ENCODE data around the gene TAF15.

TAF15 gene

DNA sequence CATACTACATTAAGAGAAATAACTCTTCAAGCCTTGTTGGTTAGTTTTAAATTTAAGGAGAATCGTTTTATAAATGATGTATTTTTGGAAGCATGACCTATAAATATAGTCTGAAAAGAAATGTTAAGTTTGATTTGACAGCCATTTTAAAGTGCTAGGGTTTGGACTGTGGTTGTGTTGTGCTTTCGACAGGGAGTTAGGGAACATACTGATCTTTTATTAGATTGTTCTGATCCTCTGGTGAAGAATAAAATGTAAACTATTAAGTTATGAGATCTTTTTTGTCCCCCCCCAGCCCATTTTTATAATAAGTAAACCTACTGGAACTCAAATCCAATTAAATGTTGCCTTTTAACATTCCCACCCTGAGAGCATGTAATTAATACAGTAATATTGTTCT lies 12.0 kb downstream of the TAF15 start:
- no peak for DNase-seq

DNA sequence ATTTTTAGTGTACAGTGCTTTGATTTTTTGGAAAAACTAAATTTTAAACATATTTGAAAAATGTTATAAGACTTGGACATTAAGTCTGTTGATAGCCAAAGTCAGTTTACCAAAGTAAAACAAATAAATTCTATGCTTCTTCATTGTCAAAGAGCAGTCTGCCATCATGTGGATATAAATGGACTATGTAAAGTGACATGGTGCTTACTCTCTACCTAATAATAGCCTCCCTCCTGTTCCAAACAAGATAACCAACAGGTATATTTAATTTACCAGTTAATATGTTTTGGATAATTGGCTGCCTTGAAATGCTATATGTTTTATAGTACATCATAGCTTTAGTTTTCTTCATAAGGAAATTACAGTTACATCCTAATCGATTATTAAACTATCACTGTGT lies 15.9 kb downstream of the TAF15 start:
- DNase-seq = no peak

GRCh38 chr17:35841101-35841500 lies 31.8 kb downstream of the TAF15 start:
- no peak for DNase-seq

DNA sequence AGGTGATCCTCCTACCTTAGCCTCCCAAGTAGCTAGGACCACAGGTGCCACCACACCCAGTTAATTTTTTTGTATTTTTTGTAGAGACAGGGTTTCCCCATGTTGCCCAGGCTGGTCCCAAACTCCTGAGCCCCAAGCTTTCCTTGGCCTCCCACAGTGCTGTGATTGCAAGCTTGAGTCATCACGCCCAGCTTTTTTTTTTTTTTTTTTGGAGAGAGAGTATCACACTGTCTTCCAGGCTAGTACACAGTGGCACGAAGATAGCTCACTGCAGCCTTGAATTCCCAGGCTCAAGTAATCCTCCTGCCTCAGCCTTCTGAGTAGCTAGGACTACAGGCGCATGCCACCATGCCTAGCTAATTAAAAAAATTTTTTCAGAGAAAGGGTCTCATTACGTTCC lies 32.2 kb downstream of the TAF15 start:
- no peak for DNase-seq

GRCh38 chr17:35842239-35842638 lies 33.0 kb downstream of the TAF15 start:
- no peak for DNase-seq

GRCh38 chr17:35843698-35844097 lies 34.4 kb downstream of the TAF15 start:
- DNase-seq = no peak

DNA sequence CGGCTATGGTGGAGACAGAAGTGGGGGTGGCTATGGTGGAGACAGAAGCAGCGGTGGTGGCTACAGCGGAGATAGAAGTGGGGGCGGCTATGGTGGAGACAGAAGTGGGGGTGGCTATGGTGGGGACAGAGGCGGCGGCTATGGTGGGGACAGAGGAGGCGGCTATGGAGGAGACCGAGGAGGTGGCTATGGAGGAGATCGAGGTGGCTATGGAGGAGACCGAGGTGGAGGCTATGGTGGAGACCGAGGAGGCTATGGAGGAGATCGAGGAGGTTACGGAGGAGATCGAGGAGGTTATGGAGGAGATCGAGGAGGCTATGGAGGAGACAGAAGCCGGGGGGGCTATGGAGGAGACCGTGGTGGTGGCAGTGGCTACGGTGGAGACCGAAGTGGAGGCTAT lies 35.3 kb downstream of the TAF15 start:
- no peak for DNase-seq

DNA sequence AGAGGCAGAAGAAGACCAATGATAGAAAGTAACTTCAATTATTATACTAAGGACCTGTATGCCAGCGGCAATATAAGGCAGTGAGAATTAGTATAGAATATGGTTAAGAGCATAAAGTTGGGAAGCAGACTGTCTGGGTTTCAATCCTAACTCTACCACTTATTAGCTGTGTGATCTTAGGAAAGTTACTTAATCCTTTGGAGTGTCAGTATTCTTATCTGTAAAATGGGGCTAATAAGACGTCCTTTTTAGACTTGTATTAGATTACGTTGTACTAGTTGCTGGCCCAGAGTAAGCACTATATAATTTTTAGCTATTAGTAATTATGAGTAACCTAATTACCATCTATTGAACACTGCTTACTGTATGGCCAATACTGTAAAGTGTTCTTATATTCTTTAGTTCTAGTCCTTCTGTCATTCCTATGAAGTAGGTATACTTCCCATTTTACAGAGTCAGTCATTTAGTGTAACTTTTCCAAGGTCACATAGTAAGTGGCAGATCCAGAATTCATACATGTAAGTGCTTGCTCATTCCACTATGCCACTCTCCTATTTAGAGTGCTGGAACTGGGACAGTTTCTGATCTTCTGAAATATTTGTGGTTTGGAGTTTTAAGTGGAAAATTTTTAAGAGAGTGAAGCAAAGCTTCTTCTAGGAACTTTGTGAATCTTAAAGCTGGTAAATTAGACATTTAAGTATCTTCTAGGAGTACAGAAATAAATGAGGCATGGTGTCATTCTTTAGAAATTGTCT lies 36.9 kb downstream of the TAF15 start:
- no peak for DNase-seq

DNA sequence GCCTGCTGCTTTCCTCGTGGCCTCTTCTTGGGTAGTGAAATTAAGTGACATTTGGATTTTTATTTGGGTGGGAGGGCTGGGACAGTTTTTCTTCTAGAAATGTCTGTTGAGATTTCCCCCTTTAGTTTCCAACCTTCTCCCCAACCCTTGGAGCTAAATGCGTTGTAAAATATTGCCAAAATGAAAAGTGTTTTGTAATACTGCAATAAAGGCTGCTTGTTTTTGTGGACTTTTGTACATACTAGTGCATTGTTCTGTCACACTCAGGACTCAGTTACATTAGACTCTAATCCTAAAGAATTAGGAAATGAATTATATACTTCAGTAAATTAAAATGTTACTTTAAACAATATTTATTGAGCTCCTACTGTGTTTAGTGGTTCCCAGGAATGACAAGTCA lies 37.7 kb downstream of the TAF15 start:
- no peak for DNase-seq

GRCh38 chr17:35847633-35848373 lies 38.5 kb downstream of the TAF15 start:
- DNase-seq = no peak

DNA sequence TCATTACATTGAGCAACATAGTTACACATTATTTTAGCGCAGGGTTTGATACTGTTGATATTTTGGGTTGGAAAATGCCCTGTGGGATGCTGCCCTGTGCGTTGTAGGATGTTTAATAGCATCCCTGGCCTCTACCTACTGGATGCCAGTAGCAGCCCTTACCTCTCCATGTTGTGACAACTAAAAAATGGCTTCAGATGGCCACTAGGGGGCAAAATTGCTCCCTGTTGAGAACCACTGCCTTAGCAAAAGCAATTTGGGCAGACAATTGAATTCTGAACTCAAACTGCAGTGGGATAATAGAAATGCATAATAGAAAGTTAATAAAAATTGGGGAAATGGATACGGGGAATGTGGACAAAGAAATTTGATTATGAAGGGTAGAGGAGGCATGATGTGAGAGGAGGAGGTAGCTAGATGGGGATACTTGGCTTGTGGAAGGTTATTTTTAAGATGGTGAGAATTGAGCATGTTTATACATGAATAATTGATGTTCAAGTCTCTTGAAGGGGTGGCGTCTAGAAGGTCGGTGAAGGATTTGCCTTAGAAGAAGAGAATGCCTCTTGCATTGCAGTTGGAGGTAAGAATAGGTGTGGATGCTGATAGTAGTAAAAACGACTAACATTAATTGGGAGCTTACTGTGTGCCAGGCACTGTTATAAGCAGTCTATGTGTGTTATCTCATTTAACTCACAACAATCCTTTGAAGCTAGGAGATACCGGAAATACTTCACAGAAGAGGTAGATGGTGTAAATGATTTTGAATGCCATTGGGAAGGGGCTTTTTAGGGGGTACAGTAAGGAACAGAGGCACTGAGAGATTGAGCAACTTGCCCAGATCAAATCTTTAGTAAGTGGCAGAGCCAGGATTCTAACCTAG lies 40.4 kb downstream of the TAF15 start:
- peak; percentile 62 for DNase-seq

GRCh38 chr17:35855965-35856364 lies 46.7 kb downstream of the TAF15 start:
- no peak for DNase-seq

GRCh38 chr17:35856603-35857002 lies 47.3 kb downstream of the TAF15 start:
- no peak for DNase-seq

DNA sequence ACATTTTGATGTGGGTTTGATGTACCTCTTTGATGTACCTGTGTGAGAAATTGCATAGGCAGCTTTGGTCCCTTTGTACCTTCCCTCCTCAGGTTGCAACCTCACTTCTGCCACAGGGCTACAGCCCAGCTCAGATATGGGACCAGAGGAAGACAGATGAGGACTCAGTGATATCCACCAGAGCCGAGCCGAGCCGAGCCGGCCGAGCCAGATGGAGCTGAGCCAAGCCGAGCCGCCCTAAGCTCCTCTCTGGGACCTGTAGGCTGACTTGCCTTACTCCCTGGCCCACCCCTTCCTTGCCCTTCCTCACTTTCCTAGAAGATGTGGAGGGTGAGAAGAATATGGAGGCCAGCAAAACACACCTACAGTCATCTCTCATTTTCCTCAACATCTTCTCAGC lies 55.6 kb downstream of the TAF15 start:
- DNase-seq = no peak

GRCh38 chr17:35865412-35866340 lies 56.4 kb downstream of the TAF15 start:
- peak; percentile 16 for DNase-seq

- no peak for DNase-seq
Observed at GRCh38 chr17:35866341-35866950, 57.2 kb downstream of the TAF15 start.

DNA sequence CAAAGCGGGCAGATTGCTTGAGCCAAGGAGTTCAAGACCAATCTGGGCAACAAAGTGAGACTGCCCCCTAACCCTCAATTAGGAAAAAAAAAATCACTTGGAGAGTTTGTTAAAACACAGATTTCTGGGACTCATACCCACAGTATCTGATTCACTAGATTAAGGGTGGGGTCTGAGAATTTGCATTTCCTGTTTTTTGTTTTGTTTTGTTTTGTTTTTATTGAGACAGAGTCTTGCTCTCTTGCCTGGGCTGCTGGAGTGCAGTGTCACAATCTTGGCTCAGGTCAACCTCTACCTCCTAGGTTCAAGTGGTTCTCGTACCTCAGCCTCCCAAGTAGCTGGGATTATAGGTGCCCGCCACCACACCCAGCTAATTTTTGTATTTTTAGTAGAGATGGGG lies 58.3 kb downstream of the TAF15 start:
- DNase-seq = no peak

GRCh38 chr17:35868737-35869136 lies 59.5 kb downstream of the TAF15 start, which contains the start of gene HEATR9:
Gene HEATR9 (minus strand): TSS chr17:35868891. CDS start chr17:35868742, 149 bp downstream.
- no peak for DNase-seq

- DNase-seq = peak; percentile 20
Observed at GRCh38 chr17:35870906-35871819, 61.9 kb downstream of the TAF15 start.

DNA sequence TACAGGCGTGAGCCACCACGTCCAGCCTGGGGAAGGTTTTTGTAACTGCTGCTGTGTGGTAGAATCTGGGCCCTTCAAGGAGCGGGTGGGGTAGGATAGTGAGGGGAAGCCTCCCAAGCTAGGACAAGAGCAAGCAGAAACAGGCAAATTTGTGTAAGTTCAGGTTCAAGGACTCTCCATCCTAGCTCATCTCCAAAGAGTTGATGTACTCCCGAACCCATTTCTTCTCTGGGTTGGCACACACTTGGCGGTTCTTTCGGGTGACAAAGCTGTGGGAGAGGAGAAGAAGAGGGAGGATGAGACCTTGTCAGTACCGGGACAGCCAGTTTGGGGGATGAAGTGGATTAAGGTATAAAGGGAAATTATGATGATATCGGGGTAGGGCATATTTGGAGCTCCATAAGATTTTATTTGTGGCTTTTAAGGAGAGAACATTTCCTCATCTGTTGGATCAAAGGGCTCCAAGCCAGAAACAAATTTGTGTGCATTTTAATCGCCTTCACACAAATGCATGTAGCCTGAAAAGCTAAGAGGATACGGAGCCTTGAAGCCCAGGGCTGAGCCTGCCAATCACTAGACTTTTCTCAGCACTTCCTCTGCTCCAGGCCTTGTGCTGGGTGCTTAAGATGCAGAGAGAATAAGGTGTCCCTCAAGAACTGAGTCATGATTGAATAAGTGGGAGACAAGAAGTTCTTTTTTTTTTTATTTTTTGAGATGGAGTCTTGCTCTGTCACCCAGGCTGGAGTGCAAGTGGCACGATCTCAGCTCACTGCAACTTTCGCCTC lies 63.1 kb downstream of the TAF15 start:
- DNase-seq = no peak
